ENCODE data around the gene GOLM1.

DNA sequence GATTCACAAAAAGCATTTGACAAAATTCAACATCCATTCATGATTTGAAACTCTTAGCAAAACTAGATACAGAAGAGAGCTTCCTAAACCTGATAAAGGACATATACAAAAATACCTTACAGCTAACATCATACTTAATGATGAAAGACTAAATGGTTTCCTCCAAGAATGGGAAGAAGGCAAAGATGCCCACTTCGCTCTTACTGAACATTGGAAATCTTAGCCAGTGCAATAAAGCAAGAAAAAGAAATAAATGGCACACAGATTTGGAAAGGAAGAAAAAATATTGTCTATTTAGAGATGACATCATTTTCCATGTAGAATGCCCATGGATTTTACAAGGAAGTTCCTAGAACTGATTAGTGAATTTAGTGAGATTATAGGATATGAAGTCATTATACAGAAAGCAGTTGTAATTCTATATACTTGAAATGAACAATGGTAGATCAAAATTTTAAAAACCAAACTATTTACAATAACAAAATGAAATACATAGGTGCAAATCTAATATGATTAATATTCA is 94.0 kb downstream of the GOLM1 start:
- TF ChIP-seq EP300 (IDR thresholded peaks at IDR 0.05) (no peak), POLR2A (IDR thresholded peaks at IDR 0.05; ENCODE audit: low read depth) (no peak)
- TF ChIP-seq, protein P1, sequence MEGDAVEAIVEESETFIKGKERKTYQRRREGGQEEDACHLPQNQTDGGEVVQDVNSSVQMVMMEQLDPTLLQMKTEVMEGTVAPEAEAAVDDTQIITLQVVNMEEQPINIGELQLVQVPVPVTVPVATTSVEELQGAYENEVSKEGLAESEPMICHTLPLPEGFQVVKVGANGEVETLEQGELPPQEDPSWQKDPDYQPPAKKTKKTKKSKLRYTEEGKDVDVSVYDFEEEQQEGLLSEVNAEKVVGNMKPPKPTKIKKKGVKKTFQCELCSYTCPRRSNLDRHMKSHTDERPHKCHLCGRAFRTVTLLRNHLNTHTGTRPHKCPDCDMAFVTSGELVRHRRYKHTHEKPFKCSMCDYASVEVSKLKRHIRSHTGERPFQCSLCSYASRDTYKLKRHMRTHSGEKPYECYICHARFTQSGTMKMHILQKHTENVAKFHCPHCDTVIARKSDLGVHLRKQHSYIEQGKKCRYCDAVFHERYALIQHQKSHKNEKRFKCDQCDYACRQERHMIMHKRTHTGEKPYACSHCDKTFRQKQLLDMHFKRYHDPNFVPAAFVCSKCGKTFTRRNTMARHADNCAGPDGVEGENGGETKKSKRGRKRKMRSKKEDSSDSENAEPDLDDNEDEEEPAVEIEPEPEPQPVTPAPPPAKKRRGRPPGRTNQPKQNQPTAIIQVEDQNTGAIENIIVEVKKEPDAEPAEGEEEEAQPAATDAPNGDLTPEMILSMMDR (IDR thresholded peaks at IDR 0.05), result no peak
